Loucy (cell line): ENCODE data around the gene ADAMTS6.
"Not testable (repeated sequence)": the region's sequence is repeated elsewhere in the genome, so short reads cannot be mapped to it uniquely, and the experiment has no call there.

ENCODE experiments used
- EZH2phosphoT487 ChIP-seq: fragments of 200-600 bp; IDR thresholded peaks from 2 replicates; pipeline ENCODE4 v1.6.1; 2018; ENCODE audit warnings: antibody characterized with exemption, mild to moderate bottlenecking, moderate library complexity, borderline replicate concordance
- TF ChIP-seq, protein P1 (sequence below): fragments of 200-600 bp; sonication (generic); conservative IDR thresholded peaks from 2 replicates; pipeline ENCODE4 v1.5.1; 2014; ENCODE audit warnings: mild to moderate bottlenecking, antibody characterized with exemption, low read length

DNA sequence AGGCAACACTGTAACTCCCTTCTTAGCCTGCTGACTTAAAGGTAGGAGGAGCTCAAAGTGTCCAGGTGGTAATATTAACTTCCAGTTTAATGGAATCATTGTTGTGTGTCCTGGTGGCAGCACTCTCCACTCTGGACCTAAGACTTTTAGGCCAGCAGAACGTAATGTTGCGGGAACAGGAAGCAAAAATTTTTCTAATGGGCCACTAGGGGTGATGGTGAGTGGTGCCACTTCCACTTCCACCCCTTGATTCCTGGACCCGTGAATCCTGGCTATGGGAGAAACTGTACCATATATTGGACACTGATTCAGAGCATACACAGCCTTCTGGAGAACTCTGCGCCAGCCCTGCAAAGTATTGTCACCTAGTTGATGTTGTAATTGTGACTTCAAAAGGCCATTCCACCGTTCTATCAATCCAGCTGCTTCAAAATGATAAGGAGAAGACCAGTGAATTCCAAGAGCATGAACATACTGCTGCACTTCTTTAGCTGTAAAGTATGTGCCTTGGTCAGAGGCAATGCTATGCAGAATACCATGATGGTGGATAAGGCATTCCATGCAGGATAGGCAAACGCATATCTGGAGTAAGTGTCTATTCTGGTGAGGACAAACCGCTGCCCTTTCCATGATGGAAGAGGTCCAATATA is 6.4 kb upstream of the ADAMTS6 start:
- TF ChIP-seq, protein P1, sequence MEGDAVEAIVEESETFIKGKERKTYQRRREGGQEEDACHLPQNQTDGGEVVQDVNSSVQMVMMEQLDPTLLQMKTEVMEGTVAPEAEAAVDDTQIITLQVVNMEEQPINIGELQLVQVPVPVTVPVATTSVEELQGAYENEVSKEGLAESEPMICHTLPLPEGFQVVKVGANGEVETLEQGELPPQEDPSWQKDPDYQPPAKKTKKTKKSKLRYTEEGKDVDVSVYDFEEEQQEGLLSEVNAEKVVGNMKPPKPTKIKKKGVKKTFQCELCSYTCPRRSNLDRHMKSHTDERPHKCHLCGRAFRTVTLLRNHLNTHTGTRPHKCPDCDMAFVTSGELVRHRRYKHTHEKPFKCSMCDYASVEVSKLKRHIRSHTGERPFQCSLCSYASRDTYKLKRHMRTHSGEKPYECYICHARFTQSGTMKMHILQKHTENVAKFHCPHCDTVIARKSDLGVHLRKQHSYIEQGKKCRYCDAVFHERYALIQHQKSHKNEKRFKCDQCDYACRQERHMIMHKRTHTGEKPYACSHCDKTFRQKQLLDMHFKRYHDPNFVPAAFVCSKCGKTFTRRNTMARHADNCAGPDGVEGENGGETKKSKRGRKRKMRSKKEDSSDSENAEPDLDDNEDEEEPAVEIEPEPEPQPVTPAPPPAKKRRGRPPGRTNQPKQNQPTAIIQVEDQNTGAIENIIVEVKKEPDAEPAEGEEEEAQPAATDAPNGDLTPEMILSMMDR: peak; percentile 40
- not testable (repeated sequence) for TF ChIP-seq EZH2phosphoT487
